ENCODE results near the gene ELL.

ELL gene

GRCh38 chr19:18456279-18456678, 65.6 kb downstream of the ELL start:
- ATAC-seq, result no peak
- TF ChIP-seq OSR1 (CRISPR knock-in tag; IDR thresholded peaks at IDR 0.05) (no peak), TCF4 (CRISPR knock-in tag; IDR thresholded peaks at IDR 0.05; ENCODE audit: borderline replicate concordance) (no peak), ARNTL (CRISPR knock-in tag; IDR thresholded peaks at IDR 0.05; ENCODE audit: borderline replicate concordance, low read depth) (no peak), SNAI2 (CRISPR knock-in tag; IDR thresholded peaks at IDR 0.05) (no peak), CREB5 (CRISPR knock-in tag; IDR thresholded peaks at IDR 0.05; ENCODE audit: low read depth) (no peak), ZC3H10 (CRISPR knock-in tag; IDR thresholded peaks at IDR 0.05) (no peak)

- ATAC-seq, result no peak
These were observed 68.4 kb downstream of the ELL start for GRCh38 chr19:18453269-18454024.

GRCh38 chr19:18452386-18452785, 69.5 kb downstream of the ELL start:
- TF ChIP-seq ESRRG (CRISPR knock-in tag; IDR thresholded peaks at IDR 0.05), result no peak
- no peak for TF ChIP-seq TCF4 (CRISPR knock-in tag; IDR thresholded peaks at IDR 0.05; ENCODE audit: borderline replicate concordance)
- TF ChIP-seq OSR1 (CRISPR knock-in tag; IDR thresholded peaks at IDR 0.05), result no peak
- TF ChIP-seq RARB (CRISPR knock-in tag; IDR thresholded peaks at IDR 0.05), result no peak
- TF ChIP-seq ZFP30 (CRISPR knock-in tag; IDR thresholded peaks at IDR 0.05), result no peak
- TF ChIP-seq POU6F1 (CRISPR knock-in tag; IDR thresholded peaks at IDR 0.05; ENCODE audit: borderline replicate concordance, low read depth), result no peak
- no peak for TF ChIP-seq PPARA (CRISPR knock-in tag; IDR thresholded peaks at IDR 0.05; ENCODE audit: borderline replicate concordance)
- no peak for TF ChIP-seq ZC3H10 (CRISPR knock-in tag; IDR thresholded peaks at IDR 0.05)
- TF ChIP-seq CSRNP3 (CRISPR knock-in tag; IDR thresholded peaks at IDR 0.05), result no peak

More at GRCh38 chr19:18453269-18454024, 68.4 kb downstream of the ELL start:
- no peak for TF ChIP-seq SNAI2 (CRISPR knock-in tag; IDR thresholded peaks at IDR 0.05)
- no peak for TF ChIP-seq ESRRG (CRISPR knock-in tag; IDR thresholded peaks at IDR 0.05)
- TF ChIP-seq ZFP3 (CRISPR knock-in tag; IDR thresholded peaks at IDR 0.05), result no peak
- no peak for TF ChIP-seq ZFP30 (CRISPR knock-in tag; IDR thresholded peaks at IDR 0.05)
- no peak for TF ChIP-seq CREB5 (CRISPR knock-in tag; IDR thresholded peaks at IDR 0.05; ENCODE audit: low read depth)
- TF ChIP-seq TCF4 (CRISPR knock-in tag; IDR thresholded peaks at IDR 0.05; ENCODE audit: borderline replicate concordance), result no peak
- no peak for TF ChIP-seq TSHZ2 (CRISPR knock-in tag; IDR thresholded peaks at IDR 0.05)
- no peak for TF ChIP-seq CSRNP3 (CRISPR knock-in tag; IDR thresholded peaks at IDR 0.05)
- no peak for TF ChIP-seq ZNF565 (CRISPR knock-in tag; conservative IDR thresholded peaks at IDR 0.05; ENCODE audit: low read depth)

More at GRCh38 chr19:18452386-18452785, 69.5 kb downstream of the ELL start:
- no peak for ATAC-seq

Measured in SK-N-SH treated with all-trans-retinoic acid at 6 μM for 48 hours (cell line).